SW480 (cell line): ENCODE measurements around the gene PAXIP1.

Experiments
- DNase-seq: peaks from one replicate; pipeline ENCODE4 v3.0.0-alpha.2; 2016; ENCODE audit warnings: low spot score

Gene PAXIP1

DNA sequence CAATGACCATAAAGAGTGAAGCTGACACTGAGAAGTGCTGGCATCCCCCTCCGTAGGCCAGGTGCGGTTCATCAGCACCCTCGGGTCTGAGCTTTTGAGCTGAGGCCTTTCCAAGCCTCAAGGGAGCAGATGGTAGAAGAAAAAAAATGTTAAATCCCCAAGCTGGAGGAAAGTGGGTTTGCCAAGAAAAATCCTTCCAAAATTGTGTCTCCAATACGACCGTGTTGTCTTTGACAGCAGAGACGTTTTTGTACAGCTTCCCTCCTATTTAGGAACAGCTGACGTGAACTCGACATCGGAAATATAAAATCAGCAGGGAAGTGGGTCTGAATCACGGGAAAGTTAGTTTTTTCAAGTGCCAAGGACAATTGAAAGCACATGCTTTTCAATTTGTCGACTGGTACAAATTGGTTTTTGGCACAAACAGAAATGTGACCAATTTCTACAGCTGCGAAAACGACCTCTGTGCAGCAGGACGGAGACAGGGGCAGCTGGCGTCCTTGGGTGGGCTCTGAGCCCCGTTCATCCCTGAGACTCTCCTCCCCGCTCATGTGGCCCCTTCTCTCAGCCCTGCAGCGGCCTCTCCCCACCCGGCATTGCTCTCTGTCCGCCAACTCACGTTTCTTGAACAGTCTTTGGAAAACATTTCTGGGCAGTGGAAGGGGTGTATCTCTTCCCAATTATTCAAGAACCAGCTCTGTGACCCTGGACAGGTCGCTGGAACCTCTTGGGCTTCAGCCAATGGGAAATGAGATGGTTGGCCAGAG lies 89.9 kb downstream of the PAXIP1 start:
- no peak for DNase-seq

GRCh38 chr7:154911862-154912455 lies 91.0 kb downstream of the PAXIP1 start:
- no peak for DNase-seq

GRCh38 chr7:154911411-154911810 lies 91.5 kb downstream of the PAXIP1 start:
- DNase-seq = no peak

DNA sequence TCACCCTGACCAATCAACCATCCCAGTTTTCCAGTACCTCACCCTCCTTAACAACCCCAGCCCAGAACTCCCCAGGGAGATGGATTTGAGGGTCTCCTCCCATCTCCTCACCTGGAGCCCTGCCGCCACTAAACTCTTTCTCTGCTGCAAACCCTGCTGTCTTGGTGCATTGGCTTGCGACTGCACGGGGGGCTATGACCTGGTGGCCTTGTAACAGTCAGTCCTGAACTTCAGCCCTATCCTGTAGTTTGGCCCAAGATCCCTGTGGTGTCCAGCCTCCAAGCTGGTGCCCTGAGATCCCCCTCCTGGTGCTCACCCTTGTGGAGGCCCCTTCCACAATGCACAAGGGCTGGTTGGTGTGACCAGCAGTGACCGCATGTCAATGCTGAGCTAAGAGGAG lies 91.9 kb downstream of the PAXIP1 start:
- DNase-seq = no peak

DNA sequence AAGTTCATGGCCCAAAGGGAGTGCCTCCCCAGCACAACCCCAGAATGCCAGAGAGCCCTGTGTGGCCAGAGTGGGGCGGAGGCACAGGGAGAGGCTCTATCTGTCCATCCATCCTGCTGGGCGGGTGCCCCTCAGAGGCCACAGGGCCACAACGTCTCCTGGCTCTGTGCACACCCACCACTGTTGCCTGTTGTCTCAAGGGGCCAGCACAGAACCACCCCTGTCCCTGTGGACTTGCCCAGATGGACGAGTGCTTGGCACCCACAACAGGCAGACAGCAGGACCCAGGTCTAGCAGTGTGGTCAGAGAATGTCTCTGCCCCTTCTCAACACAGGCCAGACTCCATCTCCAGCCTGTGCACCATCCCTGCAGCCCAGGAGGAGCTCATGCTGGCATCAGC lies 92.8 kb downstream of the PAXIP1 start:
- no peak for DNase-seq

- no peak for DNase-seq
Observed at GRCh38 chr7:154909241-154910105, 93.5 kb downstream of the PAXIP1 start.

DNA sequence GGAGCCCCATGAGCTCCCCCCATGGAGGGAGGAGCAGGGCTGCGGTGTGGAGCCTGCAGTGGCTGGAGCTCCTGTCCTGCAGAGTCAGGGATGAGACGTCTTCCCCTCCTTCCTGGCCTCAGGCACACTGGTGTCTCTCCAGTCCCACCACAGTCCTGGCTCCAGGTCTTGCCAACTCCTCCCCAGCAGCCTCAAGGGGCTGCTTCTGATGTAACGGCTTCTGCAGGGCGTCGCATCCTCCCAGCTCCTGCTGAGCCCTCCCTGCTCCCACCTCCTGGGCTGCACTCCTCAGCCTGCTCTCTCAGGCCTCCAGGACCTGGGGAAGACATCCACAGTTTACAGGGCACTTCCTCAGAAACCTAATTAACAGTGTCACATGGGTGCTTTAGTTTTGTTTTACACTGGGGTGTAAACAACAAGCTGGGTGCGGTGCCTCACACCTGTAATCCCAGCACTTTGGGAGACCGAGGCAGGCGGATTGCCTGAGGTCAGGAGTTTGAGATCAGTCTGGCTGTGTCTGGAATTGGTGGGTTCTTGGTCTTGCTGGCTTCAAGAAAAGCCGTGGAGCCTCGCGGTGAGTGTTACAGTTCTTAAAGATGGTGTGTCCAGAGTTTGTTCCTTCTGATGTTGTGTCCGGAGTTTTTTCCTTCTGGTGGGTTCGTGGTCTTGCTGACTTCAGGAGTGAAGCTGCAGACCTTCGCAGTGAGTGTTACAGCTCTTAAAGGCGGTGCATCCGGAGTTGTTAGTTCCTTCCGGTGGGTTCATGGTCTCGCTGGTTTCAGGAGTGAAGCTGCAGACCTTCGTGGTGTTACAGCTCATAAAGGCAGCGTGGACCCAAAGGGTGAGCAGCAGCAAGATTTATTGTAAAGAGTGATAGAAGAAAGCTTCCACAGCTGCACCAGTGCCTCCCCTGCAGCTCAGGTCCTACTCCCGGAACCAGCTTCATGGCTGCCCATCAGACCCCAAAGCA lies 95.0 kb downstream of the PAXIP1 start:
- no peak for DNase-seq

GRCh38 chr7:154906736-154907355 lies 96.1 kb downstream of the PAXIP1 start:
- no peak for DNase-seq

- no peak for DNase-seq
Observed at GRCh38 chr7:154906201-154906600, 96.7 kb downstream of the PAXIP1 start.

GRCh38 chr7:154905615-154906014 lies 97.3 kb downstream of the PAXIP1 start:
- no peak for DNase-seq

GRCh38 chr7:154905146-154905545 lies 97.8 kb downstream of the PAXIP1 start:
- no peak for DNase-seq

DNA sequence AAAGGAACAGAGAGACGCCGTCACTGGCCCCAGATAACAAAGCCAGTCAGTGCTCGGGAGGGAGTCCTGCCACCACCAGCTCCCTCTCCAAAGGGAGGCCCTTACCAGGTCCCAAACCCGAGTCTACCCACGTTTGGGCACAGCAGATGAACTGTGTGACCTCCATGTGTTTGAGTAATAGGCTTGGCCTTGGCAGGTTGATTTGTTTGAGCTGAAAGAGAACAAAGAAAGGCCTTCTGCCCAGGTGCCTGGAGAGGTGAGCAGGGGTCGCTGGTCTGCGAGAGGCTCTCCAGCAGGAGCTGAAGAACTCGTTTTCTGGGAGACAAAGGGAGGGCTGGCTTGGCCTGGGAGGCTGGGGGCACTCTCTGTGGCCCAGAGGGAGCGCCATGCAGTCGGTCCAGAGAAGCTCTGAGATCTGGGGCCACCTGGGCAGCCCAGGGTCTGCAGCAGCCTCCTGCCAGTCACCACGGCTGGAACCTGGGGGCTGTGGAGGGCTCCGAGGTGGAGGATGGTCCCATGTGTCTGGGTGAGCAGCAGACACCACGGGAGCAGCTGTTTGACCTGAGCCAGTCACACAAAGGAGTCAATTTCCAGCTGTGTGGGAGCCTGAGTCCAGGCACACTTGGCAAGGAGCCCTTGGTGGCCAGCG lies 99.7 kb downstream of the PAXIP1 start:
- DNase-seq = no peak

DNA sequence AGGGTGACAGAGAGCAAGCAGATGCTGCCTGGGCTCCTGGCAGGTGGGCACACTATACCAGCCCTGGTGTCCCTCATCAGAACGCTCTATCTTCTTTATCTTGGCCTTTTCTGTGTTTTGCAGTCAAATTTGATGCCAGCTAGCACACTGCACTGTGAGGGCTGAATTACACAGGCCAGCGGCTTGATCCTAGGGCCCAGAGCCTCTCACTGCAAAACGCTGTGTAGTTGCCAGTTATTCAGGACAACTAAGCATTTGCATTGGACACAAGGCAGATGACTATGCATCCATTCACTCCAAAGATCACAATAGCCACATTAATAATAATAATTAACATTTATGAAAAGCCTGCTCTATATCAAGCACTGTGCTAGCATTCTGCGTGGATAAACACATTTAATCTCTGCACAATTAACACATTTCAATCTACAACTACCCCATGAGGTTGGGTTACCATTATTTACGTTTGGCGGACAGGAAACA lies 100.3 kb downstream of the PAXIP1 start:
- DNase-seq = no peak

GRCh38 chr7:154899862-154900261 lies 103.1 kb downstream of the PAXIP1 start:
- peak; percentile 33 for DNase-seq

GRCh38 chr7:154898973-154899855 lies 103.7 kb downstream of the PAXIP1 start:
- no peak for DNase-seq

- DNase-seq = no peak
Observed at GRCh38 chr7:154896076-154896475, 106.8 kb downstream of the PAXIP1 start.
